Measurements from ENCODE around the gene PNMA1. TPM values are rescaled to one million over a fixed set of nuclear protein-coding genes. Genes with fewer than 3 reads are reported as not detected.

Gene PNMA1
- total and polyA plus RNA-seq, 2 of the 13 experiments (the other 11 are each of a cell fraction or from before 2014, with no cell fraction given): 7.0 to 8.3 TPM

GRCh38 chr14:73739174-73739898 lies 25.2 kb upstream of the PNMA1 start (continued):
- TF ChIP-seq, protein P1, sequence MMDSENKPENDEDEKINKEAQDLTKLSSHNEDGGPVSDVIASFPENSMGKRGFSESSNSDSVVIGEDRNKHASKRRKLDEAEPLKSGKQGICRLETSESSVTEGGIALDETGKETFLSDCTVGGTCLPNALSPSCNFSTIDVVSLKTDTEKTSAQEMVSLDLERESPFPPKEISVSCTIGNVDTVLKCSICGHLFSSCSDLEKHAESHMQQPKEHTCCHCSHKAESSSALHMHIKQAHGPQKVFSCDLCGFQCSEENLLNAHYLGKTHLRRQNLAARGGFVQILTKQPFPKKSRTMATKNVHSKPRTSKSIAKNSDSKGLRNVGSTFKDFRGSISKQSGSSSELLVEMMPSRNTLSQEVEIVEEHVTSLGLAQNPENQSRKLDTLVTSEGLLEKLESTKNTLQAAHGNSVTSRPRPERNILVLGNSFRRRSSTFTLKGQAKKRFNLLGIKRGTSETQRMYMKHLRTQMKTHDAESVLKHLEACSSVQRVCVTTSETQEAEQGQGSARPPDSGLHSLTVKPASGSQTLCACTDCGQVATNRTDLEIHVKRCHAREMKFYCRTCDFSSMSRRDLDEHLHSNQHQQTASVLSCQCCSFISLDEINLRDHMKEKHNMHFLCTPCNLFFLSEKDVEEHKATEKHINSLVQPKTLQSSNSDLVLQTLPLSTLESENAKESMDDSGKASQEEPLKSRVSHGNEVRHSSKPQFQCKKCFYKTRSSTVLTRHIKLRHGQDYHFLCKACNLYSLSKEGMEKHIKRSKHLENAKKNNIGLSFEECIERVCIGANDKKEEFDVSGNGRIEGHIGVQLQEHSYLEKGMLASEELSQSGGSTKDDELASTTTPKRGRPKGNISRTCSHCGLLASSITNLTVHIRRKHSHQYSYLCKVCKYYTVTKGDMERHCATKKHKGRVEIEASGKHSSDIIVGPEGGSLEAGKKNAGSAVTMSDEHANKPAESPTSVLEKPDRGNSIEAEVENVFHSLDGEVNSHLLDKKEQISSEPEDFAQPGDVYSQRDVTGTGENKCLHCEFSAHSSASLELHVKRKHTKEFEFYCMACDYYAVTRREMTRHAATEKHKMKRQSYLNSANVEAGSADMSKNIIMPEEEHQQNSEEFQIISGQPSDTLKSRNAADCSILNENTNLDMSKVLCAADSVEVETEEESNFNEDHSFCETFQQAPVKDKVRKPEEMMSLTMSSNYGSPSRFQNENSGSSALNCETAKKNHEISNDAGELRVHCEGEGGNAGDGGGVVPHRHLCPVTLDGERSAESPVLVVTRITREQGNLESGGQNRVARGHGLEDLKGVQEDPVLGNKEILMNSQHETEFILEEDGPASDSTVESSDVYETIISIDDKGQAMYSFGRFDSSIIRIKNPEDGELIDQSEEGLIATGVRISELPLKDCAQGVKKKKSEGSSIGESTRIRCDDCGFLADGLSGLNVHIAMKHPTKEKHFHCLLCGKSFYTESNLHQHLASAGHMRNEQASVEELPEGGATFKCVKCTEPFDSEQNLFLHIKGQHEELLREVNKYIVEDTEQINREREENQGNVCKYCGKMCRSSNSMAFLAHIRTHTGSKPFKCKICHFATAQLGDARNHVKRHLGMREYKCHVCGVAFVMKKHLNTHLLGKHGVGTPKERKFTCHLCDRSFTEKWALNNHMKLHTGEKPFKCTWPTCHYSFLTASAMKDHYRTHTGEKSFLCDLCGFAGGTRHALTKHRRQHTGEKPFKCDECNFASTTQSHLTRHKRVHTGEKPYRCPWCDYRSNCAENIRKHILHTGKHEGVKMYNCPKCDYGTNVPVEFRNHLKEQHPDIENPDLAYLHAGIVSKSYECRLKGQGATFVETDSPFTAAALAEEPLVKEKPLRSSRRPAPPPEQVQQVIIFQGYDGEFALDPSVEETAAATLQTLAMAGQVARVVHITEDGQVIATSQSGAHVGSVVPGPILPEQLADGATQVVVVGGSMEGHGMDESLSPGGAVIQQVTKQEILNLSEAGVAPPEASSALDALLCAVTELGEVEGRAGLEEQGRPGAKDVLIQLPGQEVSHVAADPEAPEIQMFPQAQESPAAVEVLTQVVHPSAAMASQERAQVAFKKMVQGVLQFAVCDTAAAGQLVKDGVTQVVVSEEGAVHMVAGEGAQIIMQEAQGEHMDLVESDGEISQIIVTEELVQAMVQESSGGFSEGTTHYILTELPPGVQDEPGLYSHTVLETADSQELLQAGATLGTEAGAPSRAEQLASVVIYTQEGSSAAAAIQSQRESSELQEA (CRISPR knock-in tag; IDR thresholded peaks at IDR 0.05; ENCODE audit: not compliant biosample characterization): no peak
- TF ChIP-seq TRAFD1 (CRISPR knock-in tag; IDR thresholded peaks at IDR 0.05; ENCODE audit: borderline replicate concordance) (no peak), ZBTB44 (CRISPR knock-in tag; IDR thresholded peaks at IDR 0.05) (no peak), ZNF124 (CRISPR knock-in tag; IDR thresholded peaks at IDR 0.05) (no peak), DNMT3B (CRISPR knock-in tag; conservative IDR thresholded peaks at IDR 0.05) (no peak), ZNF350 (CRISPR knock-in tag; IDR thresholded peaks at IDR 0.05; ENCODE audit: borderline replicate concordance, low read depth) (no peak), SP5 (CRISPR knock-in tag; IDR thresholded peaks at IDR 0.05; ENCODE audit: borderline replicate concordance, low read depth) (no peak), HOXA9 (CRISPR knock-in tag; IDR thresholded peaks at IDR 0.05; ENCODE audit: borderline replicate concordance) (no peak), ZNF446 (CRISPR knock-in tag; IDR thresholded peaks at IDR 0.05) (no peak)
- TF ChIP-seq, protein P2, sequence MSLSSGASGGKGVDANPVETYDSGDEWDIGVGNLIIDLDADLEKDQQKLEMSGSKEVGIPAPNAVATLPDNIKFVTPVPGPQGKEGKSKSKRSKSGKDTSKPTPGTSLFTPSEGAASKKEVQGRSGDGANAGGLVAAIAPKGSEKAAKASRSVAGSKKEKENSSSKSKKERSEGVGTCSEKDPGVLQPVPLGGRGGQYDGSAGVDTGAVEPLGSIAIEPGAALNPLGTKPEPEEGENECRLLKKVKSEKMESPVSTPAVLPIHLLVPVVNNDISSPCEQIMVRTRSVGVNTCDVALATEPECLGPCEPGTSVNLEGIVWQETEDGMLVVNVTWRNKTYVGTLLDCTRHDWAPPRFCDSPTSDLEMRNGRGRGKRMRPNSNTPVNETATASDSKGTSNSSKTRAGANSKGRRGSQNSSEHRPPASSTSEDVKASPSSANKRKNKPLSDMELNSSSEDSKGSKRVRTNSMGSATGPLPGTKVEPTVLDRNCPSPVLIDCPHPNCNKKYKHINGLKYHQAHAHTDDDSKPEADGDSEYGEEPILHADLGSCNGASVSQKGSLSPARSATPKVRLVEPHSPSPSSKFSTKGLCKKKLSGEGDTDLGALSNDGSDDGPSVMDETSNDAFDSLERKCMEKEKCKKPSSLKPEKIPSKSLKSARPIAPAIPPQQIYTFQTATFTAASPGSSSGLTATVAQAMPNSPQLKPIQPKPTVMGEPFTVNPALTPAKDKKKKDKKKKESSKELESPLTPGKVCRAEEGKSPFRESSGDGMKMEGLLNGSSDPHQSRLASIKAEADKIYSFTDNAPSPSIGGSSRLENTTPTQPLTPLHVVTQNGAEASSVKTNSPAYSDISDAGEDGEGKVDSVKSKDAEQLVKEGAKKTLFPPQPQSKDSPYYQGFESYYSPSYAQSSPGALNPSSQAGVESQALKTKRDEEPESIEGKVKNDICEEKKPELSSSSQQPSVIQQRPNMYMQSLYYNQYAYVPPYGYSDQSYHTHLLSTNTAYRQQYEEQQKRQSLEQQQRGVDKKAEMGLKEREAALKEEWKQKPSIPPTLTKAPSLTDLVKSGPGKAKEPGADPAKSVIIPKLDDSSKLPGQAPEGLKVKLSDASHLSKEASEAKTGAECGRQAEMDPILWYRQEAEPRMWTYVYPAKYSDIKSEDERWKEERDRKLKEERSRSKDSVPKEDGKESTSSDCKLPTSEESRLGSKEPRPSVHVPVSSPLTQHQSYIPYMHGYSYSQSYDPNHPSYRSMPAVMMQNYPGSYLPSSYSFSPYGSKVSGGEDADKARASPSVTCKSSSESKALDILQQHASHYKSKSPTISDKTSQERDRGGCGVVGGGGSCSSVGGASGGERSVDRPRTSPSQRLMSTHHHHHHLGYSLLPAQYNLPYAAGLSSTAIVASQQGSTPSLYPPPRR (CRISPR knock-in tag; IDR thresholded peaks at IDR 0.05; ENCODE audit: borderline replicate concordance): no peak

Data from HepG2 (cell line).